ENCODE measurements around the gene C17orf75.

Gene C17orf75

GRCh38 chr17:32299580-32300164 is 42.3 kb downstream of the C17orf75 start:
- in situ Hi-C loops (cut with MboI; ENCODE audit: low pct_unique_long_range_greater_than_20kb, low sequenced_read_pairs, unreplicated experiment), result no loop called here
- no peak for DNase-seq (ENCODE audit: low spot score)
- TF ChIP-seq CTCF (IDR thresholded peaks at IDR 0.05; ENCODE audit: extremely low read depth, insufficient read depth, missing control alignments), result no peak

DNA sequence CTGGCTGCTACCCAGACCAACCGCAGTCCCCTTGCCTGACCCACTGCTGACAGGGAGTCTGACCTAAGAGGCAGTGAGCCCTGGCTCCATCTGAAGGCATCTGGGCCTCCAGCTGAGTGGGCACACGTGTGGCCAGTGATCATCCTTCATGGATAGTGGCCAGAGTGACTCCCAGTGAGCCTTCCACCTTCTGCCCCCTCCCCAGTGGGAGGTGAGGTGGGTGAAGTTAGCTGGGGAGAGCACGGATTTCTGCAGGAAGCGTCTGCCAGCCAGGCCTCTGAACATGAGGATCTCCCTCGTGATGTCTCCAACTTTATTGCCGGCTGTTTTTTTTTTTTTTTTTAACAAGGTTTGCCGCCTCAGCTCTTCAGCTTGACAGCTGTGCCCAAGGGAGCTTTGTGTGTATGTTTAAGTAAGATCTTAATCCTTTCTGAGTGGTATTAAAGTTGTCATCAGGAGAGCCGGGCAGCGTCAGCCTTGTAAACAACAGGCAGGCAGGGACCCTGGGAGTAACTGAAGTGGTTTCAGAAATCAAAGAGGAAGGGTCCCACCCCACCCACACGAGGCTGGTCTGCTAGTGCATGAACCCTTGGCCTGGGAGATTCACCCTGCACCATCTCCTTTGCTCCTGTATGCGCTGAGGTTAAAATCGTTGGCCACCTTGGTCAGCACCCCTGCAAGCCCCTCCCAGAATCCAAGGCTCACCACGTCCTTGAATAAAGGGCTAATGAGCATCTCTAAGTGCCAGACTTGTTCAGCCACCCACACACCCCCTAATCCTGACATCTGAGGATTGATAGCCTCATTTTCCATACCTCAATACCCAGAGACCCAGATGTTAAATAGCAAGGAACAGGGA is 43.0 kb downstream of the C17orf75 start:
- in situ Hi-C loops (cut with MboI; ENCODE audit: low pct_unique_long_range_greater_than_20kb, low sequenced_read_pairs, unreplicated experiment), result no loop called here
- no peak for DNase-seq (ENCODE audit: low spot score)

DNA sequence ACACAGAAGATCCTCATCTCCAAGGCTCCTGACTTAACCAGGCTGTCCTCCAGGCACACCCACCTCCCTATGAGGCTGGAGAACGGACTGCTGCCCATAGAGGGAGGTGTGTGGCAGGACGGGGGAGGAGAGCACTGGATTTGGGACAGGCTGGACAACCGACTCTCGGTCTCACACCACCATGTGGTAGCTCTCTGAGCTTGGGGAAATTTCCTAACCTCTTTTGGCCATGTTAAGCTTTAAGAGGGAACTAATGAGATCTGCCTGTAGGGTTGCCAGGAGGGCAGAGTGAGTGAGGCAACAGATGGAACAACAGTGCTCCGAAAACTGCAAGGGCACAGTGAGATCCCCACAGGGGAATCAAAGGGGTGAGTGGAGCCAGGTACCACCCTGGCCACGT is 43.7 kb downstream of the C17orf75 start:
- no peak for DNase-seq (ENCODE audit: low spot score)
- no peak for TF ChIP-seq CTCF (IDR thresholded peaks at IDR 0.05; ENCODE audit: extremely low read depth, insufficient read depth, missing control alignments)
- in situ Hi-C loops (cut with MboI; ENCODE audit: low pct_unique_long_range_greater_than_20kb, low sequenced_read_pairs, unreplicated experiment), result no loop called here

More for the DNA sequence above, 43.0 kb downstream of the C17orf75 start:
- TF ChIP-seq CTCF (IDR thresholded peaks at IDR 0.05; ENCODE audit: extremely low read depth, insufficient read depth, missing control alignments), result no peak

GRCh38 chr17:32297860-32298259 is 44.1 kb downstream of the C17orf75 start:
- TF ChIP-seq CTCF (IDR thresholded peaks at IDR 0.05; ENCODE audit: extremely low read depth, insufficient read depth, missing control alignments), result no peak
- in situ Hi-C loops (cut with MboI; ENCODE audit: low pct_unique_long_range_greater_than_20kb, low sequenced_read_pairs, unreplicated experiment), result no loop called here
- DNase-seq (ENCODE audit: low spot score), result no peak

GRCh38 chr17:32297424-32297823 is 44.5 kb downstream of the C17orf75 start:
- no peak for TF ChIP-seq CTCF (IDR thresholded peaks at IDR 0.05; ENCODE audit: extremely low read depth, insufficient read depth, missing control alignments)
- DNase-seq (ENCODE audit: low spot score), result no peak
- in situ Hi-C loops (cut with MboI; ENCODE audit: low pct_unique_long_range_greater_than_20kb, low sequenced_read_pairs, unreplicated experiment), result no loop called here

GRCh38 chr17:32292094-32292493 is 49.9 kb downstream of the C17orf75 start:
- in situ Hi-C loops (cut with MboI; ENCODE audit: low pct_unique_long_range_greater_than_20kb, low sequenced_read_pairs, unreplicated experiment), result no loop called here
- DNase-seq (ENCODE audit: low spot score), result no peak
- no peak for TF ChIP-seq CTCF (IDR thresholded peaks at IDR 0.05; ENCODE audit: extremely low read depth, insufficient read depth, missing control alignments)

Data from GM13977 (cell line).